Stimulated activated naive B cell treated with anti-CD40 and anti-IgM and Interleukin-4, amounts not matched to agents 10 μg/mL and 1 μg/mL and 100 μg/mL, for 72 hours (primary cell): ENCODE data around the gene CATSPER3.

ENCODE experiments used
- ATAC-seq, 2 donors: fragments of 150-1000 bp; cut with Tn5 transposase; replicated peaks; 2 replicates each; pipeline ENCODE4 v1.10.0; 2021; ENCODE audit warnings: moderate library complexity in 1 of 2
- DNase-seq: peaks from one replicate; pipeline ENCODE4 v3.0.0; 2021
- H3K27ac Mint-ChIP-seq: one replicate; pipeline ENCODE4 v1.8.0; 2022; ENCODE audit warnings: mild to moderate bottlenecking, mixed read lengths
- H3K27me3 Mint-ChIP-seq, 2 donors: one replicate each; pipeline ENCODE4 v1.8.0; 2022; ENCODE audit warnings: mixed read lengths in 2 of 2
- H3K36me3 Mint-ChIP-seq, 2 donors: one replicate each; pipeline ENCODE4 v1.8.0; 2022; ENCODE audit warnings: mixed read lengths in 2 of 2, mild to moderate bottlenecking in 1 of 2
- H3K4me1 Mint-ChIP-seq, 2 donors: one replicate each; pipeline ENCODE4 v1.8.0; 2022; ENCODE audit warnings: mixed read lengths in 2 of 2, mild to moderate bottlenecking in 1 of 2
- H3K4me3 Mint-ChIP-seq, 2 donors: one replicate each; pipeline ENCODE4 v1.8.0; 2022; ENCODE audit warnings: mild to moderate bottlenecking in 2 of 2, mixed read lengths in 2 of 2, moderate library complexity in 1 of 2
- H3K9me3 Mint-ChIP-seq, 2 donors: one replicate each; pipeline ENCODE4 v1.8.0; 2022; ENCODE audit warnings: mixed read lengths in 2 of 2, mild to moderate bottlenecking in 1 of 2

The CATSPER3 gene

DNA sequence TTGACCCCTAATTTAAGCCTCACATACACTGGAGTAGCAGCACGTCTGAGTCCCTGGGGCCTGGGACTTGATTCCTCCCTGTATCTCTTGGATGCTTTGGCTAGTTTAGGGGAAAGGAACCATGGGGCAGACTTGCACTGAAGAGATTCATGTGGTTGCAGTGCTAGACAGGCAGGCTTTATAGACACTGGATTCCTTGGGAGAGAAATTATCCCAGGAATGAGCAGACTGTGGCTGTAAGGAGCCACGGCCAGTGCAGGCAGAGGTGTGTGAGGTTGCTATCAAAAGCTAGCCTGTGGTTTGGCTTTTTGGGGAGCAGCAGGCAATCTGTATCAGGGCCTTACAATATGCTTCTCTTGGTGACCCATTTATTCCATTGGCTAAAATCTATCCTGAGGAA, 86.8 kb downstream of the CATSPER3 start:
- Mint-ChIP-seq H3K27me3 (peaks cover 47 to 52% of the 10 kb centered on the region in 2 donors), H3K9me3 (no peaks in the 10 kb centered on the region), H3K27ac (no peak overlapping the region), H3K4me3 (no peak overlapping the region), H3K4me1 (peaks cover 45 to 49% of the 10 kb centered on the region in 2 donors), H3K36me3 (no peaks in the 10 kb centered on the region)
- ATAC-seq: no peak
- DNase-seq: no peak

- no peak overlapping the region for H3K27ac Mint-ChIP-seq
- no peak for ATAC-seq
- no peak for DNase-seq
- H3K4me3 Mint-ChIP-seq: no peak overlapping the region
- no peaks in the 10 kb centered on the region for H3K9me3 Mint-ChIP-seq
- H3K36me3 Mint-ChIP-seq: no peaks in the 10 kb centered on the region
- peaks cover 39 to 40% of the 10 kb centered on the region in 2 donors for H3K4me1 Mint-ChIP-seq
- H3K27me3 Mint-ChIP-seq: peaks cover 48 to 52% of the 10 kb centered on the region in 2 donors
Measured at GRCh38 chr5:135055396-135055795, 87.7 kb downstream of the CATSPER3 start.

GRCh38 chr5:135056316-135057030, 88.8 kb downstream of the CATSPER3 start:
- Mint-ChIP-seq H3K27ac (no peak overlapping the region), H3K27me3 (peaks cover 47 to 53% of the 10 kb centered on the region in 2 donors)

DNA sequence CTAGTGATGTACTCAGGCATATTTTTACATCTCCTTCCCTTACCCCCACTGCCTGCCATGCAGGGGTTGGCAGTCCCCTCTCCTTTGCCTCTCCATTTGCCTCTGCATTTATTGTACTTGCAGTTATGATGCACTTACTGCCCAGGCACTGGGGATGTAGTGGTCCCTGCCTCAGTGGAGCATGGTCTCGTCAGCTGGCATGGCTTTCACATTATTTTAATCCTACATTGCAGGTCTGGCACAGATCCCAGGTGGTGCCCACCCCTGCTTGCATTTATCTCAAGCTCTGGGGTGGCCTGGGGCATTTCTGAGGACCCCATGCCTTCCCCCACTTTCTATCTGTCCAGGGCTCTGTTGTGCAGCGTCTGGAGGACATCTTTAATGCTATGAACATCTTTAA, 89.5 kb downstream of the CATSPER3 start:
- H3K27me3 Mint-ChIP-seq: peaks cover 39 to 53% of the 10 kb centered on the region in 2 donors

More at GRCh38 chr5:135056316-135057030, 88.8 kb downstream of the CATSPER3 start:
- no peak for ATAC-seq
- H3K9me3 Mint-ChIP-seq: no peaks in the 10 kb centered on the region
- no peak for DNase-seq
- H3K4me3 Mint-ChIP-seq: no peak overlapping the region
- H3K4me1 Mint-ChIP-seq: peaks cover 30 to 31% of the 10 kb centered on the region in 2 donors
- no peaks in the 10 kb centered on the region for H3K36me3 Mint-ChIP-seq

GRCh38 chr5:135058331-135058732, 90.6 kb downstream of the CATSPER3 start:
- H3K4me3 Mint-ChIP-seq: no peak overlapping the region
- no peak for ATAC-seq

More for the DNA sequence above, 89.5 kb downstream of the CATSPER3 start:
- Mint-ChIP-seq H3K4me1 (peaks cover 24% of the 10 kb centered on the region in 2 donors), H3K36me3 (no peaks in the 10 kb centered on the region), H3K27ac (no peak overlapping the region), H3K9me3 (no peaks in the 10 kb centered on the region), H3K4me3 (no peak overlapping the region)
- no peak for DNase-seq
- ATAC-seq: no peak

DNA sequence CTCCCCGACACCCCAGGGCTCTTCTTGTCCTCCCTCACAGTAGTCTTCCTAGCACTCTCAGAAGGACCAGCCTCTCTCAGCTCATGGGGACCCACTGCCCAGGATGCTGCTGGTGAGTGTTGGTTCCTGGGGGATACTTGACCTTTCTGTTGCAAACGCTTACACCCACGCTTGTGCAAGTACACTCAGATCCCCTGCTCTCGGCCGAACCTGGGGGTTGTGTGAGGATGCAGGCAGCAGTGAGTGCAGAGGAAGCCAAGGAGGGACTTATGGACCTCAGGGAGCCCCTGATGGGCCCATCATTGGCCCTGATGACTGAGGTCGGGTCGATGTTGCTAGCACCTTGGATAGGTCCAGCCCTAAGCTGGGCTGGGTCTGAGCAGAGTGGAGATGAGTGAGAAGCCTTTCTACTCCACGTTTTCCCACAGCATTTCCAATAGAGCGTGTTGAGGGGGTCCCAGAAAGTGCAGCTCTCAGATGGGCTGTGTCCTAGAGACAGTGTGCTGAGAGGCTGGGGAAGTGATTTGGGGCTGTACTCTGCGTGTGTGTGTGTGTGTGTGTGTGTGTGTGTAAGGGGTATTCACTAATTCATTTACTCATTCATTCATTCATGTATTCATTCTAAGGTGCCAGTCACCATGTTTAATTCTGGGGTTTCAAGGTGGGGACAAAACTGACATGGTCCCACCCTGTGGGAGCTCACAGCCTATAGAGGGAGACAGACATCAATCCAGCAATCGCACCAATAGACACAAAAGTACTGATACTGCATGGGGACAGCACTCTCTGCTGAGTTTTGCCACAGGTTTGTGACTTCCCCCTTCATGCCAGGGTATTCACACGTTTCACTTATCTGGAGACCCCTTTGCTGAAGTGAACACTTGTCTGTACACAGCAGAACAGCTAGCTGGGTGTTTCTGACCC, 91.6 kb downstream of the CATSPER3 start:
- Mint-ChIP-seq H3K4me1 (peaks cover 3 to 4% of the 10 kb centered on the region in 2 donors), H3K4me3 (no peak overlapping the region), H3K36me3 (no peaks in the 10 kb centered on the region), H3K27ac (no peak overlapping the region), H3K27me3 (peaks cover 44 to 60% of the 10 kb centered on the region in 2 donors), H3K9me3 (no peaks in the 10 kb centered on the region)
- ATAC-seq (no peak), DNase-seq (no peak)

More at GRCh38 chr5:135058331-135058732, 90.6 kb downstream of the CATSPER3 start:
- no peak for DNase-seq
- Mint-ChIP-seq H3K27me3 (peaks cover 38 to 54% of the 10 kb centered on the region in 2 donors), H3K4me1 (peaks cover 13% of the 10 kb centered on the region in 2 donors), H3K9me3 (no peaks in the 10 kb centered on the region), H3K27ac (no peak overlapping the region), H3K36me3 (no peaks in the 10 kb centered on the region)

DNA sequence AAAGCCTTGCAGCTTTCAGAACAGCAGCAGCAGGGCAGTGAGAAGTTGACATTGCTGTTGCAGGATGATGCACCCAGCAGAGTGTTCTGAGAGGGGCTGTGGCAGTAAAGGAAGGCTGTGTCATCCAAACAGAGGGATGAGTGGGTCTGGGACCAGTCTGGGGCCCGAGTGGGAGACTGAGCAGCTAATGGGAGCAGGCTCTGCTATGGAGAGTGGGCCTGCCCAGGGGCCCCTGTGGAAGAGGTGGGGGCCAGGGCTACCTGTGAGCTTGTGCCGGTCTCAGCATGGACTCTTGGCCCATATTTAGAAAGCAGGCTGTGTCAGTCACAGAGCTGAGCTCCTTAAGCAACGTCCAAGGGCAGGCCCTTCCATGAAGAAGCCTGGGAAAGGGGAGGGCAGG, 92.3 kb downstream of the CATSPER3 start:
- Mint-ChIP-seq H3K27ac (no peak overlapping the region), H3K4me3 (no peak overlapping the region), H3K9me3 (no peaks in the 10 kb centered on the region), H3K4me1 (no peaks in the 10 kb centered on the region), H3K27me3 (peaks cover 50 to 68% of the 10 kb centered on the region in 2 donors), H3K36me3 (no peaks in the 10 kb centered on the region)
- DNase-seq (no peak), ATAC-seq (no peak)

DNA sequence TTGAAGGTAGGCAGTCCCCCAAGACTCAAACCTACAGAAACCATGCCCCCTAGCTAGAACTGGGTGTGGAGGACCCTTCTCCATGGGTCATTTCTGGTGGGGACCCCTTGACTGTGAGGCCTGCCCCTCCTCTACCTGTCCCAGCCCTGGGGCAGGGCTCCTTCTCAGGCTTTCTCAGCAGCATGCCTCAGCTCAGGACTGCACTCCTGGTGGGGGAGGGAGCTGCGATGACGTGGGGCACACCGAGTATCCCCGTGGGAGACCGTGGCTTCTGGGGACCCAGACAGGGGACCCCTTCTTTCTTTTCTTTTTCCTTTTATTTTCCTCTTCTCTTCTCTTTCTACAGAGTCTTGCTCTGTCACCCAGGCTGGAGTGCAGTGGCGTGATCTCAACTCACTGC, 93.3 kb downstream of the CATSPER3 start:
- H3K36me3 Mint-ChIP-seq: no peaks in the 10 kb centered on the region

More for the DNA sequence above, 93.3 kb downstream of the CATSPER3 start:
- no peak overlapping the region for H3K27ac Mint-ChIP-seq
- H3K27me3 Mint-ChIP-seq: peaks cover 54 to 78% of the 10 kb centered on the region in 2 donors
- no peak overlapping the region for H3K4me3 Mint-ChIP-seq
- ATAC-seq (no peak), DNase-seq (no peak)
- H3K9me3 Mint-ChIP-seq: no peaks in the 10 kb centered on the region
- no peaks in the 10 kb centered on the region for H3K4me1 Mint-ChIP-seq
